ENCODE measurements around the gene CLCNKB.
"Not testable (repeated sequence)": the region's sequence is repeated elsewhere in the genome, so short reads cannot be mapped to it uniquely, and the experiment has no call there.

Gene CLCNKB

DNA sequence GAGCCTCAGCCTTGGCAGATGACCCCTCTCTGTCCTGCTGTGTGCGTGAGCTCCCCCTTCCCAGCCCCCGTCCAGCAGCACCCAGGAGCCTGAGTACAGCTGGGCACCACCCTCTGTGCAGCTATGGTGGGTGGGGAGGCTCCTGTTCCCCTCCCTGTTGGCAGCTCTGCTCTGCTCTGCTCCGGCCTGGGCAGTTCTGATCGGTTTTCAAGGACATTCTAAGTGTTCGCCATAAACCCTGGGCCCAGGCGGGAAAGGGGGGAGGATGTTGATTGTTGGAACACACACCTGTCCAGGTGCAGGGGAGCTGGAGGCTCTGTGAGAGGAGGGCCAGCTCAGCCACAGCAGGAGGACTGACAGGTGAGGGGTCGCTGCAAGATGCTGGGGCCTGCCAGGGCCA, at the start of gene CLCNKB:
Gene CLCNKB, plus strand, starts transcription at position 262 of the 400 bp plus-strand sequence. CDS start 711 bp downstream, outside the sequence.
- DNase-seq (ENCODE audit: low spot score), result no peak

DNA sequence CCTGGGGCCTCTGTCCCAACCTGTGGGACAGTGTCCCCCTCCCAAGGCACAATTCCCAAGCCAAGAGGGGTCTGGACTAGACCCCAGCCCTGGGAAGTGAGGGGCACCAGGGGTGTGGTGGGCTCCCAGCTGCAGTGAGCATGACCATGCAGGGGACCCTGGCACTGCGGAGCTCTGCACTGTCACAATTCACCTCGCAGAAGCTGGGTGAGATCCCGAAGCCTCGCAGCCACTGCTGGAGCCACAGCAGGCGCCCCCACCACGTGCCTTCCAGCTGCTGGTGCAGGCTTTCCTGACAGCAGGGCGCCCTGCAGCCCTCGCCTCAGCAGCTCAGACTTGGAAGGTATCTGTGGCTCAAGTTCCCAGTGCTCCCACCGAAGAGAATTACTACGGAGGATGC, 49.5 kb upstream of the CLCNKB start:
- DNase-seq (ENCODE audit: low spot score), result no peak

DNA sequence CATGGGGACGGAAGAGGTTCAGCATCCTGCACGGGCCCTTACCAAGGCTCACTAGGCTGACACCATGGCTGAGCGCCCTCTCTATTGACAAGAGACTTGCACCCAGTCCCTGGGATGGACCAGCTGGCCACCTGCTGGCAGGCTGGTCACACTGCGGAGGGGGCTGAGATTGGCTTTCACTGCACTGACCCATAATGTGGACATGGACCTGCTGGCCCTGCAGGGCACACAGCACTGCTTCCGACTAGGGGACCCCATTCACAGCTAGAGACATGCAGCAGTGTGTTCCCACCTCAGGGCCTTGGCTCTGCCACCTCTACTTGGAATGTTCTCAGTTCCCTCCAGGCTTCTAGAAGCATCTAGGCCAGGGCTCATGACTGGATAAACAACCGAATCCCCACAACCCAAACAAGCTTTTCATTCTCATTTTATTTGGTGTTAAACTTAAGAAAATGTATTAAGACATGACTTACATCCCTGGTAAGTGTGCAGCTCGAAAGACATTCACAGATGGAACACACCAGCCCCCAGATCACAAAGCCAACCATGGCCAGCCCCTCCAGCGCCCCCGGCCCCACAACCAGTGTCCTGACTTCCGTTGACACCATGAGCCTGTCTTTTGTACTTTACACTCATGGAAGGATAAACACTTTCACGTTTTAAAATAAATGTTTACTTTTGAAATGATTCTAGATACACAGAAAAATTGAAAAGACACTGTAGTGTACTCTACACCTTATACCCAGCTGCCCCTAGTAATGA, 48.8 kb upstream of the CLCNKB start:
- DNase-seq (ENCODE audit: low spot score), result peak; percentile 83

DNA sequence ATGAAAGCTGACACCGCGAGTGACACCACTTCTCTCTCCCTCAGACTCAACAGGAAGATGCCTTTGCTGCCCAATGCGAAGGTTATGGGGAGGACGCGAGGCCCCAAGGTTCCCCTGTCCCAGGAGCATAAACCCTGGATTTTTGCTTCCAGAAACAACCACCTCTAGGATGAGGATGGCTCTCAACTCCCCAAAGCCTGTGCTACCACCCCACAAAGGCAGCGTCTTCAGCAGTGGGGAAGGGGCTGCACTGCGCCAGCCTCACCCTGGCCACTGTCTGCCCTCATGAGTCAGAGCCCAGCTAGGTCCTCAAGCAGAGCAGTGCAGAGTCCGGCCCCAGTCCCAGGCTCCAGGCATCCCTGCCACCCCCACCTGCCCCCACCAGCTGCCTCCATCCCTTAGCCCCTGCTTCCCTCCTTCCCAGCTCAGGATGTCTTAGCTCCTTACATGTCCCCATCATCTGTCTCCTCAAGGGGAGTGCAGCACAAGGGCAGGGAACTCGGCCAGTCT, 46.5 kb upstream of the CLCNKB start:
- no peak for DNase-seq (ENCODE audit: low spot score)

DNA sequence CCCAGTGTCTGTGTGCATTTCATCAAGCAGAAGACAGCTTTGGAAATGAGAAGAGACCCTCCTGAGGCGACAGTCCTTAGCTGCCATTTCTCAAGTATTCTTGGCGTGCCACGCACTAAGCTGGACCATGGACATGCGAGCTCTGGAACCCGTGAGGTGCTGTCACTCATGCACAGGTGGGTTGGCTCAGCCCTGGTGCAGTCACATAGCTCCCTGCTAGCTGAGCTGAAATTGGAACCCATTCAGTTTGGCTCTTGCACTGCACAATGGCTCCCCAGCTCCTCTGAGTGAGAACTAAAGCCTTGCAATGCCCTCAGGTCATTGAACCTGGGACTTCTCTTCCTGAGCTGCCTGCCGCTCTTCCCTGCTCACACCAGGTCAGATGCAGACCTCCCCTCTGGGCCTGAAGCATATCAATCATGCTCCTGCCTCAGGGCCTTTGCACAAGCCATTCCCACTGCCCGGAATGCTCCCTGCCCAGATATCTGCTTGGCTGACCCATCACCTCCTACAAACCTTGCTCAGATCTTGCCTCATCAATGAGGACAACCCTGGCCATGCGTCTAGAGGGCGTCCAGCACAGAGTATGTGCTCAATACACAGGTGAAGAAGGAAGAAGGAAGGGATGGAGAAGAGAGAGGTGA, 45.8 kb upstream of the CLCNKB start:
- no peak for DNase-seq (ENCODE audit: low spot score)

DNA sequence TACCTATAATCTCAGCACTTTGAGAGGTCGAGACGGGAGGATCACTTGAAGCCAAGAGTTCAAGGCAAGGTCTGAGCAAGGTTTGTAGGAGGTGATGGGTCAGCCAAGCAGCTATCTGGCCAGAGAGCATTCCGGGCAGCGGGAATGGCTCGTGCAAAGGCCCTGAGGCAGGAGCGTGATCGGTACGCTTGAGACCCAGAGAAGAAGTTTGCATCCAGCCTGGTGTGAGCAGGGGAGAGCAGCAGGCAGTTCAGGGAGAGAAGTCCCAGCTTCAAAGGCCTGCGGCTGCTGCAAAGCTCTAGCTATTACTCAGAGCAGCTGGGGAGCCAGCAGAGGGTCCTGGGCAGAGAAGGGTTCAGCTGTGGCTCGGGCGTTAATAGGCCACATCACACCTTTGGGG, 44.7 kb upstream of the CLCNKB start:
- no peak for DNase-seq (ENCODE audit: low spot score)

DNA sequence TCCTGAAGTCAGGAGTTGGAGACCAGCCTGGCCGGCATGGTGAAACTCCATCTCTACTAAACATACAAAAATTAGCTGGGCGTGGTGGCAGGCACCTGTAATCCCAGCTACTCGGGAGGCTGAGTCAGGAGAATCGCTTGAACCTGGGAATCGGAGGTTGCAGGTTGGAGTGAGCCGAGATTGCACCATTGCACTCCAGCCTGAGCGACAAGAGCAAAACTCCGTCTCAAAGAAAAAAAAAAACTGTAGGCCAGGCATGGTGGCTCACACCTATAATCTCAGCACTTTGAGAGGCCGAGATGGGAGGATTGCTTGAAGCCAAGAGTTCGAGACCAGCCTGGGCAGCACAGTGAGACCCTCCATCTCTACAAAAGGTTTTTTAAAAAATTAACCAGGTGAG, 42.3 kb upstream of the CLCNKB start:
- DNase-seq (ENCODE audit: low spot score), result not testable (repeated sequence)

DNA sequence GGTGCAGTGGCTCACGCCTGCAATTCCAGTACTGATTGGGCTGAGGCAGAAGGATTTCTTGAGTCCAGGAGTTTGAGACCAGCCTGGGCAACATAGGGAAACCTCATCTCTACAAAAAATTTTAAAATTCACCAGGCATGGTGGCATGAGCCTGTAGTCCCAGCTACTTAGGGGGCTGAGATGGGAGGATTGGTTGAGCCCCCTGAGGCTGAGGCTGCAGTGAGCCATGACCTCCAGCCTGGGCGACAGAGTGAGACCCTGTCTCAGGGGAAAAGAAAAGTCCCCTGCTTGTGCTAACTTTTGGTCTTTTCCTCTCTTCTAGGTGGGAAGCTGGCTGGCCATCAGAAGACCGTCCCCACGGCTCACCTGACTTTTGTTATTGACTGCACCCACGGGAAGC, 38.0 kb upstream of the CLCNKB start:
- DNase-seq (ENCODE audit: low spot score), result no peak

DNA sequence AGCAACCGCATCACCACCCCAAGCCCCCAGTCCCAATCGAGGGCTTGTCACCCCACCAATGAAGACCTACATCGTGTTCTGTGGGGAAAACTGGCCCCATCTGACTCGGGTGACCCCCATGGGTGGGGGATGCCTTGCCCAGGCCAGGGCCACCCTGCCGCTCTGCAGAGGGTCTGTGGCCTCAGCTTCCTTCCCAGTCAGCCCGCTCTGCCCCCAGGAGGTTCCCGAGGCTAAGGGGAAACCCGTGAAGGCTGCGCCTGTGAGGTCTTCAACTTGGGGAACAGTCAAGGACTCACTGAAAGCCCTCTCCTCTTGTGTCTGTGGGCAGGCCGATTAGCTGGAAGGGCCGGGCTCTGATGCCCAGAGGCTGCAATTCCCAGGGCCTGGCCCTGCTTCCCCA, 37.6 kb upstream of the CLCNKB start:
- DNase-seq (ENCODE audit: low spot score), result no peak

DNA sequence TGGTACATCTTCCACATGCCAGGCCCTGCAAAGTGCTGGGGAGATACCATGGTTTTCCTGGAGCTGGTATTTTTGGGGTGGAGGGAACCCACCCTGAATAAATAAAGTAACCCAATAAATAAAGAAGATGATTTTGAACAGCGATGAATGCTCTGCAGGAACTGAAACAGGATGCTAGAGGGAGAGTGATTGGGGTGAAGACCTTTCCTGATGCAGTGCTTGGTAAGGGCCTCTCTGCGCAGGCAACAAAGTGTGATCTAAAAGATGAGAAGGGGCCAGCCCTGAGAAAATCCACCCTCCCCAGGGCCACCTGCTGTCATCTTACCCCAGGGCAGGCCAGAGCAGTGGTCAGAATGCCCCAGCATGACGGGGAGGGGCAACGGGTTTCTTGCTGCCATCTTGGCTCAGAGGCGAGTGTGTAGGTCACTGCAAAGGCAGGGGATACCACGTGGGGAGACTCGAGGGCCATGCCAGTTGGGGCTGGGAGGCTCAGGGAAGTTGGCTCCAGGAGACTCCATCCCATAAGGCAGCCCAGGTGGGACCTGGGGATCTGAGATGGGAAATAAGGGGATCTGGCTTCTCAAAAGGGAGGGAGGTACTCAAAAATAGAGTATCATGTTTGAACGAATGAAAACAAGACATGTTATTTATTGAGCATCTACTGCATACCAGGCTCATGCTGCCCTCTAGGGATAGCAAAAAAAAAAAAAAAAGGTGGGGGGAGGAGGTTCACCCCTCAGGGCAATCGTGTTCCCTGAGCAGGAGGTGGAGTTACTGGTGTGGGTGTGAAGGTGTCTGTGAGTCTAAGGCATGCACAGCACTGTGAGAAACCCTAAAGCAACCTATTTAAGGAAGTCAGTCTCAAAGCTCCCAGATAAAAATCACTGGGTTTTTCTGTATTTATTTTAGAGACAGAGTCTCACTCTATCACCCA, 36.8 kb upstream of the CLCNKB start:
- no peak for DNase-seq (ENCODE audit: low spot score)

DNA sequence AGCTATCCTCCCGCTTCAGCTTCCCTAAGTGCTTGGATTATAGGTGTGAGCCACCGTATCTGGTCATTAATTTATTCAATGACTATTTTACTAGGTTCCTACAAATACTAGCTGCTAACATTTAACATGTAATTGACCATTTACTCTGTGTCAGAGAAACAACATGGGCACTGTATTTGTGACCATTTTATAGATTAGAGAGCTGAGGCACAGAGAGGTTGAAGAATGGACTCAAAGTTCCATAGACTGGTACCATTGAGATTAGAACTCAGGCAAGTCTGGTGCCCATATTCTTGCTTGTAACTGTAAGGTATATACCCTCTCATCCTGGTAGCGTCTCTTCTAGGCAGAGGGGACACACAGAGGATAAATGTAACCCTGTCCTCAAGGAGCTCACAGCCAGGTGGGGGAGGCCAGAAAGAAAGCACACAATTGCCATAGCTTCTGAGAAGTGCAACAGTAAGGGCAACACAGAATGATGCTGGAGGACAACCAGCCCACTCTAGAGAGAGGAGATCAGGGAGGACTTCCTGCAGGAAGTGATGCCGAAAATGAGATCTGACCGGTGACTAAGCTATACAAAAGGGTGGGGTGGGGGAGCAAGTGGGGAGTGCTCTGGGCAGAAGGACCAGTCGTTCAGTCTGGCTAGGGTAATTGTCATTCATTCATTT, 35.8 kb upstream of the CLCNKB start:
- DNase-seq (ENCODE audit: low spot score), result no peak

DNA sequence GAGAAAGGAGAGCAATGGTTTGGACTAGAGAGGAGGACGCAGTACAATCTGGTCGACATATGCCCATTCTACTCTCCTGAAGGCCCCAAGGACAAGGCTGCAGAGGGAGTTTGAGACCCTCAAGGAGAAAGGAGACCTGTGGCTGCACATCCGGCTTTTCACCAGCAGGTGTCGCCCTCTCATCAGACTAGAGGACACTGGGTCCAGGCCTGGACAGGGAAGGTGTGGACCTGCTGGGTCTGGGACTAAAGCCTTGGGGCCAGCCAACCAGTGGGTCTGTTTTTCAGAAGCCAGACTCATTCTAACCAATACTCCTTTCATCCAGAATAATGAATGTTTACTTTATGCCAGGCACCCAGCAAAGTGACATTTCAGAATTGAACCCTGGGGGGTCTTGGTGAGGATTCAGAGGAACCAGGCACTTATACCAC, 34.5 kb upstream of the CLCNKB start:
- peak; percentile 81 for DNase-seq (ENCODE audit: low spot score)

DNA sequence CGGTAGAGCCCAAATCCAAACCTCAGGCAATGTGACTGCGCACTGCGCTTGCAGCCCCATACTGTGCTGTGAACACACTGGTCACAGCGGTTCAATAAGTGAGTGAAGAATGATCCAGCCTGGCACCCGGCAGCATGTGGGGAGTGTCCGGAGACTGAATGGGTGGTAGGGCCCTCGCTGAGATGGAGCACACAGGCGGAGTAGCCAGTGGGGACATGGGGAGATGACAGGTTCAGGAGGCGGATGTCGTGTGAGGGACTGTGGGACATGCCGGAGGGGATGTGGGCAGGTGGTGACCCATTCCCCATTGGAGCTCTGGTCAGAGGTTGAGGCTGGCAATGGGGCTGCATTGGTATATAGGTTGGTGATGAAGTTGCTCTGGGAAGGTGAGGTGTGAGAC, 33.9 kb upstream of the CLCNKB start:
- no peak for DNase-seq (ENCODE audit: low spot score)

DNA sequence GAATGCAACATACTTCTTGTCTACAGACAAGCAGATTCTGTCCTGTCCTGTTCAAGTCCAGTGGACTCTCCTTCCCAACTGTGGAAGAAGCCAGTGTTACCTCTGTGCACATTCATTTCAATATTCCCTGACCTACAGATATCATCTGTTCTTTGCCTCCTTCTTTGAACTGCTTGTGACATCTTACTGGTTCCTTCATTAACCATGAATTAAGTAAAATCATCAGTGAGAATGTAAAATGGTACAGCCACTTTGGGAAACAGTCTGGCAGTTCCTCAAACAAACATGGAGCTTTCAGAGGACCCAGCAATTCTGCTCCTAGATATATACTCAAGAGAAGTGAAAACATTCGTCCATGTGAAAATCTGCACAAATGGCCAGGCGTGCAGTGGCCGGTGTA, 32.7 kb upstream of the CLCNKB start:
- DNase-seq (ENCODE audit: low spot score), result no peak

DNA sequence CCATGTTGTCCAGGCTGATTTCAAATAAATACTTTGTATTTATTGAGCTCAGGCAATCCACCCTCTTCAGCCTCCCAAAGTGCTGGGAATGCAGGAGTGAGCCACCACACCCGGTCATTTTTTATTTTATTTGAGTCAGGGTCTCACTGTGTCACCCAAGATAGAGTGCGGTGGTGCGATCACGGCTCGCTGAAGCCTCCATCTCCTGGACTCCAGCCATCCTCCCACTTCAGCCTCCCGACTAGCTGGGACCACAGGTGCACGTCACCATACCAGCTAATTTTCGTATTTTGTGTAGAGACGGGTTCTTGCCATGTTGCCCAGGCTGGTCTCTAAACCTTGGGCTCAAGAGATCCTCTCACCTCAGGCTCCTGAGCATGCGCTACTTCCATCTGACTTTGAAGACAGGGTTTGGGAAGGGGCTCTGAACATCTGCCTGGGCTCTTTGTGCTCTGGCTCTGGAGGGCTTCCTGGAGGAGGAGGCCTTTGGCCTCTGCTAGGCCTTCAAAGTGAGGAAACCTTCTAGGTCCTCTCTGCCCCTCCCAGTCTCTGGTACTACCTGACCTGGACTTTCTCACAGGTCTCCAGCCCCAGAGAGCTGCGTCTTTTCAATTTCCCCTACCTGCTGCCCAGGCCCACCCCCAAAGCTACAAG, 31.5 kb upstream of the CLCNKB start:
- DNase-seq (ENCODE audit: low spot score), result no peak

DNA sequence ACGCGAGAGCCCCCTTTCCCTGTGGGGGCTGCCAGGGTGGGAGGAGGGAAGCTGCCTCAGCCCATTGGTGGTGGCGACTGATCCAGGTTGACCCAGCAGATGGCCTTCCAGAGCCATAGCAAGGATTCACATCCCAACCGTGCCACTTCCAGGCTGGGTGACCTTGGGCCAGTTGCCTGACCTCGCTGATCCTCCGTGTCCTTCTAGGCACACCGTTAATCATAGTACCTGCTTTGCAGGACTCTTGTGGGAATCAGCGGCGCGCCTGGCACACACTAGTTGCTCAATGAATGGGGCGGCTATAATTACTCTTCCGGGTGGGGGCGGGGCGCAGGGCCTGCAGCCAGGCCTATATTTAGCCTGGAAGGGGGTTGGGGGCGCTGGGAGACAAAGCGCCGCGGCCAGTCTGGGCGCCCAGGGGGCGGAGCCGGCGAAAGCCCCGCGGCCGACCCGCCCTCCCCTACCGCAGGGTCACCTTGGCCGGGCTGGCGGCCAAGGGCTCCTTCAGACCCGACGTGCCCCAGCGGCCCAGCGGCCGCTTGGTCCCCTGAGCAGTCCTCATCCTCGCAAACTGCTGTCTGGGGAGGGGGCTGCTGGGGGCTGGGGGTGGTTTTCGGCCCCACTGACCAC, 30.9 kb upstream of the CLCNKB start:
- DNase-seq (ENCODE audit: low spot score), result peak; percentile 61

DNA sequence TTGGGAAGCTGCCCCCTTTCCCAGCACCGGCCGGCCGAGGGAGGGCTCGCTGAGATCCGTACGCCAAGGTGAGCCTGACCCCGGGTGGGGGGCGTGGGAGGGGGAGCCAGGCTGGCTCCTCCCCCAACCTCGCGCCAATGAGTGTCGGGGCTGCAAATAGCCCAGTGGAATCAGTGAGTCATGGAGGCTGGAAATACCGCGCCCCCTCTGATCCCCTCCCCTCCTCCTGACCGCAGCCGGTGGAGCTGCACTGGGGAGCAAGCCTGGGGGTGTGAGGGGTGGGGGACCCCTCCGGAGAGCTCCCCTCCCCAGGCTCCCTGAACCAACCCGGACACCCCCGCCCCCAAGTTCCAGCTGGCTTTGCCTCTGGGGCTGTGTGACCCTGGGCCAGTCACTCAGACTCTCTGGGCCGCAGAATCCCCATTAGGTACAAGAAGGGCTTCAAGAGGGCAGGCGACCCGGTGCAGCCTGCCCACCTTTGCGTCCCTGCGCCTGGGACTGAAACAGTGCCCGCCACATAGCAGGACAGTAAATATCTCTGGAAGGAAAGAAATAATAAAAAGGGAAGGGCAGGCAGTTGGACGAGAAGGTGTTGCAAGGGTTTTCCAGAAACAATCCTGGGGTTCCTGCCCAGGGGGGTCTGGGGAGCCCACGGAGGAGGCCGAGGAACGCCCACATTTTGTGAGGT, 30.2 kb upstream of the CLCNKB start:
- DNase-seq (ENCODE audit: low spot score), result peak; percentile 73

DNA sequence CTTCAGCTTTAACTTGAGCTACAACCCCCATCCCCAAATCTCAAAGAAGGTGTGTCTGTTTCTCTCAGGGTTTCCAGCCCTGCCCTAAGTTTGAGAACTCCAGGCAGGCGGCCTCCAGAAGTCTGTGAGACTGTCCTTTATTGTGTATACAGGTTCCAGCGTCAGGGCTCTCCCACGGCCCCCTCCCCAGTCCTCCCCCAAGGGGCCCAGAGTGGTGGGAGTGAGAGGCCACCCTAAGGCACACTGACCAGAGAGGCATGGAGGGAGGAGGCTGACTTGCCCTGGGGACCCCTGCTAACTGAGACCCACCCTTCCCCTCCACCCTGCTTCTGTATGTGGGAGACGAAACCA, 29.7 kb upstream of the CLCNKB start:
- no peak for DNase-seq (ENCODE audit: low spot score)

DNA sequence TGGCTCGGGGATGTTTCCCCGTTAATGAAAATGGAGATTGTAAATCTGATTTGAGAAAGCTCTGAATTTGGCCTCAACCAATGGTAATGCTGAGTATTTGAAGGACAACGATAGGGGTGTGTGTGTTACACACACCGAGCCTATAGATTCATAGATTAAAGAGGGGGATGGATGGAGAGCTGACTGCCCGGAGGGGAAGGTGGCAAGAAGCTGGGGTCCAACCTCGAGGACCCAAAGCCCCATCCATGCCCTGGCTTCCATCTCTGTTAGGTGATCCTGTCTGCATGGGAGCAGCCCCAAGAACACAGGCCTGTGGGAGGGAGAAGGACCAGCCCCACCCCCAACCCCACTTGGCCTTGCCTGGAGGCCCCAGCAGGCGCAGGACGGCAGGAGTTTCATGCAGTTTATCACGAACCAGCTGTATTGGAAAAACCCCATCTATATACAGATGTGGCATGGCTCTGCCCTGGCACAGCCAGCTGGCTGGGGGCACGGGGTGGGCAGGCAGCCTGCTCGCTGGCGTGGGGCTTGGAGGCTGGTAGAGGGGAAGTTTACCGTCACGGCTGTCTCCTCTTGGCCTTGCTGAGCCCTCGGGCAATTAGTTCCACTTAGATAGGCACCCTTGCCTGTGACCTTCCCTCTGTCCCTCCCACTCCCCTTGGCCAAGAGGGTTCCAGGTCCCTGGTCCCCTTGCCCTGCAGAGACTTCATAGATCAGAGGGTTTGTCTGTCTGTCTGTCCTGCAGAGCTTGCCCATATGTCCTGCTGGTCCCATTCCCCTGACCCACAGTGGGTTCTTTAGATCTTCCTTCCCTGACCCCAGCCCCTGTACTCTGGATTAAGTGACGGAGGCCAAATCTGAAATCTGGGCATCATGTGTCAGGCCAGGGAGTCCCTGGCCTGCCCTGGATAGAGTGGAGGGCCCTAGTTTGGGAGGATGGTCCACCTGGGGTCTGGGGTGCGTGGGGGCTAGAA, 28.8 kb upstream of the CLCNKB start:
- no peak for DNase-seq (ENCODE audit: low spot score)

Measured in AG08395 (cell line).